CD4-positive, alpha-beta T cell treated with Interleukin-17A for 4 hours (primary cell): ENCODE measurements around the gene POLD3.
"Not testable (repeated sequence)": the region's sequence is repeated elsewhere in the genome, so short reads cannot be mapped to it uniquely, and the experiment has no call there.

ENCODE experiments used
- DNase-seq: peaks from one replicate; pipeline ENCODE4 v3.0.0-alpha.2; 2020; ENCODE audit warnings: mixed read lengths

Gene POLD3

GRCh38 chr11:74583024-74583624 lies 9.3 kb upstream of the POLD3 start:
- no peak for DNase-seq

GRCh38 chr11:74590492-74590891 lies 1.9 kb upstream of the POLD3 start:
- DNase-seq, result not testable (repeated sequence)

GRCh38 chr11:74592063-74592440 lies 330 bp upstream of the POLD3 start:
- DNase-seq, result no peak

GRCh38 chr11:74593463-74593862 lies 1.1 kb downstream of the POLD3 start:
- DNase-seq, result no peak

GRCh38 chr11:74602637-74603556 lies 10.5 kb downstream of the POLD3 start:
- DNase-seq, result no peak

- DNase-seq, result no peak
Observed at GRCh38 chr11:74603845-74604244, 11.5 kb downstream of the POLD3 start.

- no peak for DNase-seq
Observed at GRCh38 chr11:74604311-74604710, 11.9 kb downstream of the POLD3 start.

GRCh38 chr11:74605403-74605802 lies 13.0 kb downstream of the POLD3 start:
- DNase-seq, result no peak

- no peak for DNase-seq
Observed at GRCh38 chr11:74608431-74608830, 16.0 kb downstream of the POLD3 start.

GRCh38 chr11:74611369-74611861 lies 19.0 kb downstream of the POLD3 start:
- DNase-seq, result no peak

- DNase-seq, result no peak
Observed at GRCh38 chr11:74612877-74613276, 20.5 kb downstream of the POLD3 start.

GRCh38 chr11:74615311-74615710 lies 22.9 kb downstream of the POLD3 start:
- no peak for DNase-seq

- DNase-seq, result no peak
Observed at GRCh38 chr11:74615988-74616387, 23.6 kb downstream of the POLD3 start.

- DNase-seq, result no peak
Observed at GRCh38 chr11:74620531-74620930, 28.1 kb downstream of the POLD3 start.

- DNase-seq, result no peak
Observed at GRCh38 chr11:74626130-74626529, 33.7 kb downstream of the POLD3 start.

- no peak for DNase-seq
Observed at GRCh38 chr11:74626604-74627003, 34.2 kb downstream of the POLD3 start.

- DNase-seq, result no peak
Observed at GRCh38 chr11:74627381-74627780, 35.0 kb downstream of the POLD3 start.

GRCh38 chr11:74630043-74630442 lies 37.7 kb downstream of the POLD3 start:
- DNase-seq, result no peak

GRCh38 chr11:74633406-74634393 lies 41.3 kb downstream of the POLD3 start:
- no peak for DNase-seq

GRCh38 chr11:74634537-74634936 lies 42.2 kb downstream of the POLD3 start:
- no peak for DNase-seq

GRCh38 chr11:74636630-74637184 lies 44.3 kb downstream of the POLD3 start:
- DNase-seq, result no peak

- no peak for DNase-seq
Observed at GRCh38 chr11:74637700-74638099, 45.3 kb downstream of the POLD3 start.

GRCh38 chr11:74638869-74639268 lies 46.5 kb downstream of the POLD3 start:
- DNase-seq, result no peak
